GM19193 (cell line): ENCODE measurements around the gene GAPT.
A peak's percentile ranks its signal among the peaks of the same experiment; 100 is the strongest.

Source experiments
- POLR2A ChIP-seq: IDR thresholded peaks from 4 replicates; pipeline ENCODE4 v1.6.1; 2011; ENCODE audit not compliant: insufficient read depth, insufficient read length; ENCODE audit errors: extremely low read depth

Gene GAPT

GRCh38 chr5:58458141-58458742, 33.0 kb upstream of the GAPT start:
- no peak for TF ChIP-seq POLR2A

GRCh38 chr5:58458743-58459145, 32.5 kb upstream of the GAPT start:
- TF ChIP-seq POLR2A: no peak

GRCh38 chr5:58459146-58460001, 31.9 kb upstream of the GAPT start:
- TF ChIP-seq POLR2A: no peak

- TF ChIP-seq POLR2A: peak; percentile 89
These were observed 31.1 kb upstream of the GAPT start, which contains the start of gene PLK2 for GRCh38 chr5:58460002-58460731. Gene PLK2, minus strand, starts transcription at chr5:58460086. Its CDS starts 127 bp downstream, at chr5:58459959.

- TF ChIP-seq POLR2A: peak; percentile 22
These were observed 30.4 kb upstream of the GAPT start for GRCh38 chr5:58460732-58461286.

- no peak for TF ChIP-seq POLR2A
These were observed 29.1 kb upstream of the GAPT start for GRCh38 chr5:58462154-58462553.

- no peak for TF ChIP-seq POLR2A
These were observed 28.5 kb upstream of the GAPT start for GRCh38 chr5:58462623-58463230.

- no peak for TF ChIP-seq POLR2A
These were observed 24.3 kb upstream of the GAPT start for GRCh38 chr5:58466939-58467338.

- no peak for TF ChIP-seq POLR2A
These were observed 21.3 kb upstream of the GAPT start for GRCh38 chr5:58469896-58470295.

GRCh38 chr5:58475404-58475803, 15.8 kb upstream of the GAPT start:
- no peak for TF ChIP-seq POLR2A

GRCh38 chr5:58477760-58478376, 13.4 kb upstream of the GAPT start:
- TF ChIP-seq POLR2A: no peak

- no peak for TF ChIP-seq POLR2A
These were observed 10.1 kb upstream of the GAPT start for GRCh38 chr5:58481066-58481676.

- TF ChIP-seq POLR2A: no peak
These were observed 9.4 kb upstream of the GAPT start for GRCh38 chr5:58481828-58482227.

GRCh38 chr5:58482536-58482935, 8.7 kb upstream of the GAPT start:
- no peak for TF ChIP-seq POLR2A

- no peak for TF ChIP-seq POLR2A
These were observed 6.7 kb upstream of the GAPT start for GRCh38 chr5:58484505-58484904.

- TF ChIP-seq POLR2A: no peak
These were observed 4.9 kb upstream of the GAPT start for GRCh38 chr5:58486290-58486689.
